ENCODE measurements around the gene EEF1AKMT3. TPM values are rescaled to one million over a fixed set of nuclear protein-coding genes. Genes with fewer than 3 reads are reported as not detected.

EEF1AKMT3 gene
- total and polyA plus RNA-seq, 2 experiments from 2014 or later, result 1.3 to 5.3 TPM

DNA sequence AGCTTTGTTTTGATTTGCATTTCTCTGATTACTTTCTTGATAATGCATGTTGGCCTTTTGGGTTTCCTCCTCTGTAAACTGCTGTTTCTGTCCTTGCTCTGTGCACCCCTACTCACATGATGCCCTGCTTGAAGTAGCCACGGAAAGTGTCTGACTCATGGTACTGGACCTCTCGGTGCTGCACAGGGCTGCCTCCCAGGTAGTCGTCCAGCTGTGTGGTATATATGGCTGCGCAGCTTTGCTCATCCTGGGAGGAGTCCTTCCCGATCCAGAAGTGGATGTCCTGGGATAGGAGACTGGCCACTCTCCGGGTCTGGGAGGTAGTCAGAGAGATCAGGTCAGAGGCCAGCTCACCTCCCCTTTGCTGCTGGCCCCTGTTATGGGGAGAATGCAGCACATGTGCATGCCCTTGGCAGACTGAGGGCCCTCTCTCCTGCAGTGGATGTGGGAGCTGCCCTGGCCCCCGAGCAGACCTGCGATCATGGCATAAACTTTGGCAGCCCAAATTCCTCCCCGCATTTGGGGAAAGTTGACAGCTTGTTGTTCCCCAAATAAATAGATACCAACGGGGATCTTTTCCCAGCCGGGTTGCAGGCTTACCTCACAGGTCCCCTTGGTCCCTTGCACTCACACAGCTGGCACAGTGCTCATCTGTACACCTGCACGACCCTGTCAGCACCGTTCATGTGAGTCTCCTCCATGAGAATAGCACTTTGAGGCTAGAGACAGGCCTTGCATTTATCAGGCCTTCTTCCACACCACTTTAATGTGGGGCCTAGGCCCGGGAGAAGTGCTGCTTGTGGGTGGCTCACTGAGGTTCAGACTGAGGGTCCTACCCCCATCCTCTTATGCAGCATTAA lies 40.9 kb downstream of the EEF1AKMT3 start:
- H3K36me3 Mint-ChIP-seq (ENCODE audit: low read depth), result peaks cover 4% of the 10 kb centered on the region; the same call in 2 of the 3 replicates
- no peak for DNase-seq (ENCODE audit: low spot score)

DNA sequence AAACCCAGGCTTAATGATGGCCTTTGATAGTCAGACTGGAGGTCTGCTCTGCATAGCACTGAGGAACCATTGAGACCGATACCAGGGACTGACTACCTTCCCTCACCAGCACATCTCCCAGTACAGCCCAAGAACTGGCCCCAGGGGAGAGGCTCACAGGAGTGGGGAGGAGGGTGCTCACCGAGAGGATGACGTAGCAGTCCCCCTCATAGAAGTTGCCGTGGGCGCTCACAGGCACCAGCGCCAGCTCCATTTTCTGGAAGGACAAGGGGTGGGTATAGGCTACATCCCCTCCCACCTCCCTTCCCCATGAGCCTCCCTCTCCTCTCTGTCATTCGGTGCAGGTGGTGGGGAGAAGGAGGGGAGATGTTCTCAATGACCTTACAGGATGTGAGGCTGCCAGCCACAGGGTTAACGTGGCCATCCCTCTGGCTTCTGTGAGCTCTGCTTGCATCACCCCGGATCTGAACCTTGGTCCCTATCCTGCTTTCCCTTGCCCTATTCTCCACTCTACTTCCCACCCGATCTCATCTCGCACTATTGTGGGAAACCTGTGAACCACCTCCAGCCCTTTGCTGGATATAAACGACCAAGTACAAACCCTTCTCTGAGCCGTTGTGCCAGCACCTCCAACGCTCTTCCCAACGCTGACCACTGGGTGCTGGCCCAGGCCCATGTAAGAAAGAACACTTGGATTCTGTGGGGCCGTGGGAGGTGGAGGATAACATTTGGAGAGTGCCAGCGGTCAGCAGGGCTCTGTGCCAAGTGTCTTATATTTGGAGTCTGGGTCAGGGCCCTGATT lies 41.8 kb downstream of the EEF1AKMT3 start:
- Histone ChIP-seq H3K4me1 (ENCODE audit: insufficient read depth) (0 out of 2 replicates have a peak, but pooled peaks cover 5% of the 10 kb centered on the region), H3K79me2 (replicated peaks; ENCODE audit: insufficient read depth) (no peaks in the 10 kb centered on the region), H4K20me1 (replicated peaks; ENCODE audit: insufficient read depth) (no peaks in the 10 kb centered on the region; the same call in 1 of the 2 replicates), H3K27me3 (ENCODE audit: insufficient read depth) (no peaks in the 10 kb centered on the region), H3K4me3 (no peak overlapping the region), H3K4me2 (0 out of 2 replicates have a peak overlapping the region, but pooled peaks have one; percentile 55), H2AFZ (no peak overlapping the region), H3K9me2 (ENCODE audit: insufficient read depth) (no peaks in the 10 kb centered on the region; the same call in 1 of the 2 replicates), H3K36me3 (ENCODE audit: insufficient read depth) (no peaks in the 10 kb centered on the region), H3F3A (replicated peaks; ENCODE audit: low read depth) (peaks cover 7% of the 10 kb centered on the region; the same call in 1 of the 2 replicates), H3K27ac (ENCODE audit: low read depth) (no peak overlapping the region)
- ATAC-seq (peak; percentile 42), DNase-seq (ENCODE audit: low spot score) (no peak)
- Mint-ChIP-seq H3K4me1 (peaks cover 11% of the 10 kb centered on the region), H3K27me3 (ENCODE audit: insufficient read depth, low read depth, poor library complexity) (peaks cover 14% of the 10 kb centered on the region), H3K4me3 (peak overlapping the region; percentile 49; the same call in 1 of the 3 replicates), H3K9me3 (no peaks in the 10 kb centered on the region), H3K27ac (no peak overlapping the region), H3K36me3 (ENCODE audit: low read depth) (peaks cover 6% of the 10 kb centered on the region; the same call in 1 of the 3 replicates)
- TF ChIP-seq, protein P1, sequence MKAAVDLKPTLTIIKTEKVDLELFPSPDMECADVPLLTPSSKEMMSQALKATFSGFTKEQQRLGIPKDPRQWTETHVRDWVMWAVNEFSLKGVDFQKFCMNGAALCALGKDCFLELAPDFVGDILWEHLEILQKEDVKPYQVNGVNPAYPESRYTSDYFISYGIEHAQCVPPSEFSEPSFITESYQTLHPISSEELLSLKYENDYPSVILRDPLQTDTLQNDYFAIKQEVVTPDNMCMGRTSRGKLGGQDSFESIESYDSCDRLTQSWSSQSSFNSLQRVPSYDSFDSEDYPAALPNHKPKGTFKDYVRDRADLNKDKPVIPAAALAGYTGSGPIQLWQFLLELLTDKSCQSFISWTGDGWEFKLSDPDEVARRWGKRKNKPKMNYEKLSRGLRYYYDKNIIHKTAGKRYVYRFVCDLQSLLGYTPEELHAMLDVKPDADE (IDR thresholded peaks at IDR 0.05), result no peak
- TF ChIP-seq NANOG (IDR thresholded peaks at IDR 0.05; ENCODE audit: borderline replicate concordance) (no peak), ZNF331 (CRISPR knock-in tag; IDR thresholded peaks at IDR 0.05; ENCODE audit: low read depth) (no peak), EZH2phosphoT487 (IDR thresholded peaks at IDR 0.05; ENCODE audit: unreplicated experiment) (no peak), EZH2 (IDR thresholded peaks at IDR 0.05; ENCODE audit: low read depth, unreplicated experiment) (no peak)
- TF ChIP-seq, protein P2, sequence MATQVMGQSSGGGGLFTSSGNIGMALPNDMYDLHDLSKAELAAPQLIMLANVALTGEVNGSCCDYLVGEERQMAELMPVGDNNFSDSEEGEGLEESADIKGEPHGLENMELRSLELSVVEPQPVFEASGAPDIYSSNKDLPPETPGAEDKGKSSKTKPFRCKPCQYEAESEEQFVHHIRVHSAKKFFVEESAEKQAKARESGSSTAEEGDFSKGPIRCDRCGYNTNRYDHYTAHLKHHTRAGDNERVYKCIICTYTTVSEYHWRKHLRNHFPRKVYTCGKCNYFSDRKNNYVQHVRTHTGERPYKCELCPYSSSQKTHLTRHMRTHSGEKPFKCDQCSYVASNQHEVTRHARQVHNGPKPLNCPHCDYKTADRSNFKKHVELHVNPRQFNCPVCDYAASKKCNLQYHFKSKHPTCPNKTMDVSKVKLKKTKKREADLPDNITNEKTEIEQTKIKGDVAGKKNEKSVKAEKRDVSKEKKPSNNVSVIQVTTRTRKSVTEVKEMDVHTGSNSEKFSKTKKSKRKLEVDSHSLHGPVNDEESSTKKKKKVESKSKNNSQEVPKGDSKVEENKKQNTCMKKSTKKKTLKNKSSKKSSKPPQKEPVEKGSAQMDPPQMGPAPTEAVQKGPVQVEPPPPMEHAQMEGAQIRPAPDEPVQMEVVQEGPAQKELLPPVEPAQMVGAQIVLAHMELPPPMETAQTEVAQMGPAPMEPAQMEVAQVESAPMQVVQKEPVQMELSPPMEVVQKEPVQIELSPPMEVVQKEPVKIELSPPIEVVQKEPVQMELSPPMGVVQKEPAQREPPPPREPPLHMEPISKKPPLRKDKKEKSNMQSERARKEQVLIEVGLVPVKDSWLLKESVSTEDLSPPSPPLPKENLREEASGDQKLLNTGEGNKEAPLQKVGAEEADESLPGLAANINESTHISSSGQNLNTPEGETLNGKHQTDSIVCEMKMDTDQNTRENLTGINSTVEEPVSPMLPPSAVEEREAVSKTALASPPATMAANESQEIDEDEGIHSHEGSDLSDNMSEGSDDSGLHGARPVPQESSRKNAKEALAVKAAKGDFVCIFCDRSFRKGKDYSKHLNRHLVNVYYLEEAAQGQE (IDR thresholded peaks at IDR 0.05; ENCODE audit: unreplicated experiment), result no peak
- TF ChIP-seq, protein P3, sequence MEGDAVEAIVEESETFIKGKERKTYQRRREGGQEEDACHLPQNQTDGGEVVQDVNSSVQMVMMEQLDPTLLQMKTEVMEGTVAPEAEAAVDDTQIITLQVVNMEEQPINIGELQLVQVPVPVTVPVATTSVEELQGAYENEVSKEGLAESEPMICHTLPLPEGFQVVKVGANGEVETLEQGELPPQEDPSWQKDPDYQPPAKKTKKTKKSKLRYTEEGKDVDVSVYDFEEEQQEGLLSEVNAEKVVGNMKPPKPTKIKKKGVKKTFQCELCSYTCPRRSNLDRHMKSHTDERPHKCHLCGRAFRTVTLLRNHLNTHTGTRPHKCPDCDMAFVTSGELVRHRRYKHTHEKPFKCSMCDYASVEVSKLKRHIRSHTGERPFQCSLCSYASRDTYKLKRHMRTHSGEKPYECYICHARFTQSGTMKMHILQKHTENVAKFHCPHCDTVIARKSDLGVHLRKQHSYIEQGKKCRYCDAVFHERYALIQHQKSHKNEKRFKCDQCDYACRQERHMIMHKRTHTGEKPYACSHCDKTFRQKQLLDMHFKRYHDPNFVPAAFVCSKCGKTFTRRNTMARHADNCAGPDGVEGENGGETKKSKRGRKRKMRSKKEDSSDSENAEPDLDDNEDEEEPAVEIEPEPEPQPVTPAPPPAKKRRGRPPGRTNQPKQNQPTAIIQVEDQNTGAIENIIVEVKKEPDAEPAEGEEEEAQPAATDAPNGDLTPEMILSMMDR (conservative IDR thresholded peaks at IDR 0.05; ENCODE audit: low read depth in 2 of 2), result peak; percentile 14 to 37; a peak in 2 of 4 replicates

More for the DNA sequence above, 40.9 kb downstream of the EEF1AKMT3 start:
- no peaks in the 10 kb centered on the region for H3K79me2 ChIP-seq (replicated peaks; ENCODE audit: insufficient read depth)
- H3K27ac Mint-ChIP-seq, result no peak overlapping the region
- H3F3A ChIP-seq (replicated peaks; ENCODE audit: low read depth), result no peaks in the 10 kb centered on the region; the same call in 1 of the 2 replicates
- H3K9me2 ChIP-seq (ENCODE audit: insufficient read depth), result no peaks in the 10 kb centered on the region; the same call in 1 of the 2 replicates
- peaks cover 11% of the 10 kb centered on the region for H3K27me3 Mint-ChIP-seq (ENCODE audit: insufficient read depth, low read depth, poor library complexity)
- no peaks in the 10 kb centered on the region for H3K9me3 Mint-ChIP-seq
- H3K27me3 ChIP-seq (ENCODE audit: insufficient read depth), result no peaks in the 10 kb centered on the region
- no peak for ATAC-seq
- no peak overlapping the region for H3K4me3 Mint-ChIP-seq
- peaks cover 11% of the 10 kb centered on the region for H3K4me1 Mint-ChIP-seq
- no peak overlapping the region for H3K4me2 ChIP-seq
- H4K20me1 ChIP-seq (replicated peaks; ENCODE audit: insufficient read depth), result no peaks in the 10 kb centered on the region; the same call in 1 of the 2 replicates
- H3K27ac ChIP-seq (ENCODE audit: low read depth), result no peak overlapping the region
- H2AFZ ChIP-seq, result no peak overlapping the region
- no peaks in the 10 kb centered on the region for H3K36me3 ChIP-seq (ENCODE audit: insufficient read depth)
- TF ChIP-seq STAT1 (IDR thresholded peaks at IDR 0.05; ENCODE audit: unreplicated experiment) (no peak), EZH2 (IDR thresholded peaks at IDR 0.05; ENCODE audit: low read depth, unreplicated experiment) (no peak)
- TF ChIP-seq, protein P3 (conservative IDR thresholded peaks at IDR 0.05; ENCODE audit: low read depth in 2 of 2), result no peak
- H3K4me3 ChIP-seq, result no peak overlapping the region
- 0 out of 2 replicates have a peak, but pooled peaks cover 5% of the 10 kb centered on the region for H3K4me1 ChIP-seq (ENCODE audit: insufficient read depth)
